Neuronal stem cell (in vitro differentiated cells): ENCODE measurements around the gene EIF1B.

Experiments used
- DNase-seq: peaks from one replicate; pipeline ENCODE4 v3.0.0-alpha.2; 2013; ENCODE audit warnings: low spot score
- H2AFZ ChIP-seq: one replicate; pipeline ENCODE4 v1.6.1; 2013; ENCODE audit warnings: mild to moderate bottlenecking, low read length, inconsistent platforms
- H2AK5ac ChIP-seq: 2 replicates; pipeline ENCODE4 v1.6.1; 2013; ENCODE audit warnings: low read depth, mild to moderate bottlenecking, inconsistent platforms, low read length, moderate library complexity, mixed read lengths
- H2BK120ac ChIP-seq: 2 replicates; pipeline ENCODE4 v1.6.1; 2013; ENCODE audit warnings: low read depth, mild to moderate bottlenecking, inconsistent platforms, low read length, moderate library complexity, mixed read lengths
- H2BK12ac ChIP-seq: one replicate; pipeline ENCODE4 v1.6.1; 2013; ENCODE audit warnings: low read length, inconsistent platforms
- H2BK15ac ChIP-seq: 2 replicates; pipeline ENCODE4 v1.6.1; 2013; ENCODE audit warnings: mild to moderate bottlenecking, low read length, inconsistent platforms, mixed read lengths
- H2BK5ac ChIP-seq: one replicate; pipeline ENCODE4 v1.6.1; 2013; ENCODE audit warnings: inconsistent platforms, mild to moderate bottlenecking, low read length, moderate library complexity
- H3K14ac ChIP-seq: one replicate; pipeline ENCODE4 v1.6.1; 2013; ENCODE audit warnings: low read length, inconsistent platforms
- H3K18ac ChIP-seq: 2 replicates; pipeline ENCODE4 v1.6.1; 2013; ENCODE audit warnings: low read length, inconsistent platforms
- H3K23ac ChIP-seq: 2 replicates; pipeline ENCODE4 v1.6.1; 2013; ENCODE audit warnings: low read depth, mild to moderate bottlenecking, mixed read lengths, low read length, inconsistent platforms; ENCODE audit not compliant: poor library complexity
- H3K27ac ChIP-seq: replicated peaks from 3 replicates; pipeline ENCODE4 v1.5.1; 2013; ENCODE audit warnings: low read length, inconsistent platforms
- H3K27me3 ChIP-seq, 3 experiments: 2 replicates each; pipeline ENCODE4 v1.6.1; 2013; ENCODE audit warnings: low read length in 3 of 3, mild to moderate bottlenecking in 2 of 3, inconsistent platforms in 1 of 3, low read depth in 1 of 3, mixed read lengths in 1 of 3, moderate library complexity in 1 of 3; ENCODE audit not compliant: control insufficient read depth in 3 of 3, insufficient read depth in 3 of 3
- H3K36me3 ChIP-seq, 2 donors: replicated peaks in 1 of 2; 2 replicates each; pipeline ENCODE4 v1.6.1; 2013; ENCODE audit warnings: low read length in 2 of 2; ENCODE audit not compliant: control insufficient read depth in 2 of 2, insufficient read depth in 2 of 2
- H3K4ac ChIP-seq: 2 replicates; pipeline ENCODE4 v1.6.1; 2013; ENCODE audit warnings: inconsistent platforms, mild to moderate bottlenecking, low read length, moderate library complexity
- H3K4me1 ChIP-seq, 2 donors: 1 replicate in 1 of 2; 2 replicates in 1 of 2; pipeline ENCODE4 v1.6.1; 2013; ENCODE audit warnings: low read length in 2 of 2, low read depth in 1 of 2; ENCODE audit not compliant: control insufficient read depth in 2 of 2, insufficient read depth in 1 of 2
- H3K4me2 ChIP-seq: one replicate; pipeline ENCODE4 v1.6.1; 2013; ENCODE audit warnings: mild to moderate bottlenecking, low read length, inconsistent platforms; ENCODE audit not compliant: insufficient read depth, poor library complexity, severe bottlenecking
- H3K4me3 ChIP-seq, 2 donors: 2 replicates each; pipeline ENCODE4 v1.5.1; 2013; ENCODE audit warnings: low read length in 2 of 2, mild to moderate bottlenecking in 2 of 2, inconsistent platforms in 1 of 2, moderate library complexity in 1 of 2
- H3K79me1 ChIP-seq: one replicate; pipeline ENCODE4 v1.6.1; 2013; ENCODE audit warnings: low read depth, mild to moderate bottlenecking, inconsistent platforms, low read length, moderate library complexity
- H3K9ac ChIP-seq: one replicate; pipeline ENCODE4 v1.6.1; 2013; ENCODE audit warnings: mild to moderate bottlenecking, low read depth, low read length, inconsistent platforms; ENCODE audit not compliant: poor library complexity
- H3K9me3 ChIP-seq, 2 donors: replicated peaks in 1 of 2; 2 replicates each; pipeline versions ENCODE3 to v1.6.1; 2013; ENCODE audit warnings: low read length in 2 of 2, mild to moderate bottlenecking in 2 of 2, inconsistent platforms in 1 of 2, low read depth in 1 of 2, mixed read lengths in 1 of 2, moderate library complexity in 1 of 2; ENCODE audit not compliant: control insufficient read depth in 2 of 2, insufficient read depth in 1 of 2
- H4K8ac ChIP-seq: one replicate; pipeline ENCODE4 v1.6.1; 2013; ENCODE audit warnings: low read depth, mild to moderate bottlenecking, inconsistent platforms, low read length, moderate library complexity
- H4K91ac ChIP-seq: one replicate; pipeline ENCODE4 v1.6.1; 2013; ENCODE audit warnings: low read length, low read depth, mild to moderate bottlenecking, inconsistent platforms; ENCODE audit not compliant: poor library complexity
- WGBS, 2 donors: extraction: QIAGEN DNeasy Blood & Tissue Kit; methylation state at CpG; one replicate each; pipeline ENCODE4 v1.1.7; 2013; ENCODE audit warnings: missing lambda C conversion rate in 2 of 2, mixed read lengths in 1 of 2; ENCODE audit not compliant: insufficient read length in 2 of 2, insufficient replicate concordance in 1 of 2; ENCODE audit errors: extremely low coverage in 2 of 2; 5-methylcytosine and 5-hydroxymethylcytosine counted together

The EIF1B gene

GRCh38 chr3:40329071-40329470, 19.6 kb downstream of the EIF1B start:
- H2AK5ac ChIP-seq: no peak overlapping the region
- H3K9ac ChIP-seq: no peak overlapping the region
- H3K4ac ChIP-seq: no peak overlapping the region
- H3K18ac ChIP-seq: no peak overlapping the region
- no peak overlapping the region for H3K4me2 ChIP-seq
- H3K4me1 ChIP-seq: peaks cover 0 to 7% of the 10 kb centered on the region in 2 donors
- H3K36me3 ChIP-seq: no peaks in the 10 kb centered on the region
- H3K9me3 ChIP-seq: no peaks in the 10 kb centered on the region
- WGBS, 2 donors: no CpG with 5 or more reads among the region's 4 CpGs
- H3K27ac ChIP-seq: no peak overlapping the region
- no peak overlapping the region for H4K8ac ChIP-seq
- H2BK5ac ChIP-seq: no peak overlapping the region
- H2BK15ac ChIP-seq: no peak overlapping the region
- DNase-seq: no peak
- no peak overlapping the region for H2BK12ac ChIP-seq
- H3K14ac ChIP-seq: no peak overlapping the region
- peaks cover 0 to 8% (median 0%) of the 10 kb centered on the region in 3 experiments for H3K27me3 ChIP-seq
- peak overlapping the region; percentile 33 for H2AFZ ChIP-seq
- no peak overlapping the region for H3K4me3 ChIP-seq
- no peak overlapping the region for H3K23ac ChIP-seq
- H3K79me1 ChIP-seq: no peaks in the 10 kb centered on the region
- no peak overlapping the region for H2BK120ac ChIP-seq
- H4K91ac ChIP-seq: no peak overlapping the region

- Histone ChIP-seq H3K27ac (no peak overlapping the region), H3K4ac (no peak overlapping the region), H3K4me2 (no peak overlapping the region), H3K18ac (peak overlapping the region; percentile 28), H3K4me3 (no peak overlapping the region), H2BK15ac (no peak overlapping the region), H2BK5ac (no peak overlapping the region), H3K79me1 (no peaks in the 10 kb centered on the region), H2BK120ac (no peak overlapping the region), H3K27me3 (peaks cover 0 to 8% (median 0%) of the 10 kb centered on the region in 3 experiments), H2AFZ (no peak overlapping the region), H2AK5ac (no peak overlapping the region), H4K8ac (no peak overlapping the region), H2BK12ac (no peak overlapping the region), H3K9ac (no peak overlapping the region), H4K91ac (no peak overlapping the region), H3K36me3 (no peaks in the 10 kb centered on the region), H3K23ac (no peak overlapping the region), H3K9me3 (no peaks in the 10 kb centered on the region), H3K14ac (no peak overlapping the region), H3K4me1 (peaks cover 0 to 7% of the 10 kb centered on the region in 2 donors)
- no peak for DNase-seq
- no CpG with 5 or more reads among the region's 10 CpGs for WGBS, 2 donors
Measured at GRCh38 chr3:40332684-40333083, 23.2 kb downstream of the EIF1B start.

DNA sequence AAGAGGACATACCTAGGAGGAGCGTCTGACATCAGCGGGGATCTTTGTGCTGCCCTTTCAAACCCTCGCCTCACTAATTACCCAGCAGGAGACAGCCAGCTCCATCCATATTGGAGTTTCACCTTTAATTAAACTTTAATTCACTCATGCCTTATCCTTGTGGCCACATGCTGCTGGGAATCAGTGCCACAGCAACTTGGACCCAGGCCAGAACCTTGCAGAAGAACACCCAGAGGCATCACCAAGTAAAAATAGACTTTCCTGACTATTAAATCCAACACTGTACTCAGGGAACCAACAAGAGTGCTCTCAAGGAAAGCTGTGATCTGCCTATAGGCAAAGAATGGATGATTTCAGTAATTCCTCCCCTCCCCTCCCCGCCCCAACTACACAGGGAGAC, 23.9 kb downstream of the EIF1B start:
- Histone ChIP-seq H2BK5ac (no peak overlapping the region), H3K9me3 (no peaks in the 10 kb centered on the region), H3K9ac (no peak overlapping the region), H4K8ac (no peak overlapping the region), H2AFZ (no peak overlapping the region), H2BK15ac (no peak overlapping the region), H3K14ac (no peak overlapping the region), H2BK120ac (no peak overlapping the region), H2BK12ac (no peak overlapping the region), H3K4me3 (no peak overlapping the region), H3K18ac (no peak overlapping the region), H3K4me2 (no peak overlapping the region), H3K27ac (no peak overlapping the region), H3K4ac (no peak overlapping the region), H3K79me1 (no peaks in the 10 kb centered on the region), H4K91ac (no peak overlapping the region), H3K23ac (no peak overlapping the region), H3K36me3 (no peaks in the 10 kb centered on the region), H3K4me1 (peaks cover 0 to 3% of the 10 kb centered on the region in 2 donors), H3K27me3 (peaks cover 0 to 8% (median 0%) of the 10 kb centered on the region in 3 experiments), H2AK5ac (no peak overlapping the region)
- WGBS, 2 donors: no CpG with 5 or more reads among the region's 4 CpGs
- no peak for DNase-seq

- H3K27me3 ChIP-seq: peaks cover 0 to 8% (median 0%) of the 10 kb centered on the region in 3 experiments
- H3K4me1 ChIP-seq: no peaks in the 10 kb centered on the region
- H3K18ac ChIP-seq: no peak overlapping the region
- H3K4me2 ChIP-seq: no peak overlapping the region
- no peak overlapping the region for H3K4me3 ChIP-seq
- H2BK120ac ChIP-seq: no peak overlapping the region
- H3K4ac ChIP-seq: no peak overlapping the region
- H4K8ac ChIP-seq: no peak overlapping the region
- H2AK5ac ChIP-seq: no peak overlapping the region
- no CpG with 5 or more reads among the region's 4 CpGs for whole genome bisulfite sequencing, 2 donors
- DNase-seq: no peak
- H4K91ac ChIP-seq: no peak overlapping the region
- no peak overlapping the region for H2BK5ac ChIP-seq
- no peak overlapping the region for H3K14ac ChIP-seq
- no peak overlapping the region for H3K23ac ChIP-seq
- H3K27ac ChIP-seq: no peak overlapping the region
- H3K9me3 ChIP-seq: no peaks in the 10 kb centered on the region
- H2BK12ac ChIP-seq: no peak overlapping the region
- no peak overlapping the region for H3K9ac ChIP-seq
- H2AFZ ChIP-seq: no peak overlapping the region
- H2BK15ac ChIP-seq: no peak overlapping the region
- H3K79me1 ChIP-seq: no peaks in the 10 kb centered on the region
- H3K36me3 ChIP-seq: no peaks in the 10 kb centered on the region
Measured at GRCh38 chr3:40333852-40334251, 24.3 kb downstream of the EIF1B start.
